HepG2 (cell line): Measurements from ENCODE around the gene DLEC1. TPM values are rescaled to one million over a fixed set of nuclear protein-coding genes. Genes with fewer than 3 reads are reported as not detected.

Experiments
- RAD21 ChIP-seq: fragments of 450-650 bp; formaldehyde crosslinking; IDR thresholded peaks from 2 replicates; pipeline ENCODE4 v1.5.0; 2020; ENCODE audit warnings: mild to moderate bottlenecking
- SMARCE1 ChIP-seq: fragments of 450-650 bp; IDR thresholded peaks from 2 replicates; pipeline ENCODE4 v1.6.1; 2017; ENCODE audit warnings: borderline replicate concordance
- ZNF143 ChIP-seq: sonication (generic); formaldehyde crosslinking; IDR thresholded peaks from 2 replicates; pipeline ENCODE4 v1.4.0; 2020; ENCODE audit warnings: missing genetic modification reagents
- ZNF235 ChIP-seq: sonication (generic); formaldehyde crosslinking; IDR thresholded peaks from 2 replicates; pipeline ENCODE4 v1.8.1; 2023; ENCODE audit warnings: mild to moderate bottlenecking, missing genetic modification reagents, borderline replicate concordance
- ZNF343 ChIP-seq: sonication (generic); formaldehyde crosslinking; IDR thresholded peaks from 2 replicates; pipeline ENCODE4 v1.4.0; 2020; ENCODE audit warnings: mild to moderate bottlenecking, missing genetic modification reagents
- ZNF460 ChIP-seq: sonication (generic); formaldehyde crosslinking; IDR thresholded peaks from 2 replicates; pipeline ENCODE4 v1.5.1; 2020; ENCODE audit warnings: missing genetic modification reagents, mild to moderate bottlenecking, borderline replicate concordance
- ZNF546 ChIP-seq: sonication (generic); formaldehyde crosslinking; conservative IDR thresholded peaks from 2 replicates; pipeline ENCODE4 v1.8.1; 2023; ENCODE audit warnings: mild to moderate bottlenecking, missing genetic modification reagents
- ZNF780A ChIP-seq: sonication (generic); formaldehyde crosslinking; IDR thresholded peaks from 2 replicates; pipeline ENCODE4 v1.8.0; 2022; ENCODE audit warnings: mild to moderate bottlenecking, missing genetic modification reagents, moderate library complexity
- ZNF879 ChIP-seq: sonication (generic); formaldehyde crosslinking; IDR thresholded peaks from 2 replicates; pipeline ENCODE4 v1.8.1; 2023; ENCODE audit warnings: missing genetic modification reagents
- polyA plus RNA-seq, 8 experiments: library from polyadenylated mRNA; depleted of rRNA in 3 of 8; stranded (reverse) in 7 of 8; unstranded in 1 of 8; fragments of >200 nt; fragmentation: Illumina TruSeq in 4 of 8; extraction: Trizol in 4 of 8; gene quantifications; 2 replicates each; pipeline versions ENCODE4 v1.2.1 to v1.2.3, GENCODE V29; 2011 to 2016; ENCODE audit warnings: low read depth in 4 of 8, missing spikeins in 1 of 8, mixed read lengths in 1 of 8; ENCODE audit not compliant: insufficient read depth in 1 of 8
- total RNA-seq, 5 experiments: library from RNA; depleted of rRNA; stranded (reverse); fragments of >200 nt; fragmentation: Illumina TruSeq; extraction: Trizol; gene quantifications; 2 replicates each; pipeline ENCODE4 v1.2.3, GENCODE V29; 2016; ENCODE audit warnings: low read depth in 1 of 5
- TF ChIP-seq, protein P1 (sequence below), 2 experiments: sonication (generic) in 1 of 2; formaldehyde crosslinking in 1 of 2; IDR thresholded peaks; 2 replicates each; pipeline versions ENCODE4 v1.4.0 to v1.6.1; 2016 to 2020; ENCODE audit warnings: borderline replicate concordance in 1 of 2, low read depth in 1 of 2, mild to moderate bottlenecking in 1 of 2, missing genetic modification reagents in 1 of 2
- TF ChIP-seq, protein P2 (sequence below): sonication (generic); formaldehyde crosslinking; IDR thresholded peaks from 2 replicates; pipeline ENCODE4 v1.4.0; 2020; ENCODE audit warnings: missing genetic modification reagents
- TF ChIP-seq, protein P3 (sequence below): IDR thresholded peaks from 2 replicates; pipeline ENCODE4 v1.6.1; 2016; ENCODE audit warnings: control low read depth
- TF ChIP-seq, protein P4 (sequence below): sonication (generic); formaldehyde crosslinking; IDR thresholded peaks from 2 replicates; pipeline ENCODE4 v1.8.1; 2023; ENCODE audit warnings: missing genetic modification reagents, mild to moderate bottlenecking, borderline replicate concordance
- TF ChIP-seq, protein P5 (sequence below): sonication (generic); formaldehyde crosslinking; IDR thresholded peaks from 2 replicates; pipeline ENCODE4 v1.5.0; 2020; ENCODE audit warnings: mild to moderate bottlenecking, missing genetic modification reagents, borderline replicate concordance

The DLEC1 gene
- total and polyA plus RNA-seq, 2 of the 13 experiments (the other 11 are each of a cell fraction or from before 2014, with no cell fraction given), result 0.09 TPM; not detected in 1

DNA sequence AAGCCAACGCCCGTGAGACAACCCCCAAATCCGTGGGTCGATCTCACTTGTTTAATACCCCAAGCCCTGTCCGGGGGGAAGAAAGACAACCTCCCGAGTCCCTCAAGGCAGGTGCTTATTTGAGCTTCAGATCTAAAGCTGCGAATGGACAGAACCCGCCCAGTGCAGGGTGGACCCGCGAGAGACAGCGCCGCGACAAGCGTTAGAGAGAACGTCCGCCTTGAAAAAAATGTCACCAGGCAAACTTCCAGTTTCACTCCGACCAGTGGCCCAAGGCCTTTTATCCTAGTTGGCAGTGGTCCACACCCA is 125.6 kb downstream of the DLEC1 start (continued):
- TF ChIP-seq, protein P1, sequence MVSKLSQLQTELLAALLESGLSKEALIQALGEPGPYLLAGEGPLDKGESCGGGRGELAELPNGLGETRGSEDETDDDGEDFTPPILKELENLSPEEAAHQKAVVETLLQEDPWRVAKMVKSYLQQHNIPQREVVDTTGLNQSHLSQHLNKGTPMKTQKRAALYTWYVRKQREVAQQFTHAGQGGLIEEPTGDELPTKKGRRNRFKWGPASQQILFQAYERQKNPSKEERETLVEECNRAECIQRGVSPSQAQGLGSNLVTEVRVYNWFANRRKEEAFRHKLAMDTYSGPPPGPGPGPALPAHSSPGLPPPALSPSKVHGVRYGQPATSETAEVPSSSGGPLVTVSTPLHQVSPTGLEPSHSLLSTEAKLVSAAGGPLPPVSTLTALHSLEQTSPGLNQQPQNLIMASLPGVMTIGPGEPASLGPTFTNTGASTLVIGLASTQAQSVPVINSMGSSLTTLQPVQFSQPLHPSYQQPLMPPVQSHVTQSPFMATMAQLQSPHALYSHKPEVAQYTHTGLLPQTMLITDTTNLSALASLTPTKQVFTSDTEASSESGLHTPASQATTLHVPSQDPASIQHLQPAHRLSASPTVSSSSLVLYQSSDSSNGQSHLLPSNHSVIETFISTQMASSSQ (IDR thresholded peaks at IDR 0.05; ENCODE audit: low read depth), result 0 out of 2 replicates have a peak, but pooled peaks have one; percentile 4
- TF ChIP-seq, protein P1 (CRISPR knock-in tag; IDR thresholded peaks at IDR 0.05; ENCODE audit: borderline replicate concordance), result no peak
- TF ChIP-seq, protein P2, sequence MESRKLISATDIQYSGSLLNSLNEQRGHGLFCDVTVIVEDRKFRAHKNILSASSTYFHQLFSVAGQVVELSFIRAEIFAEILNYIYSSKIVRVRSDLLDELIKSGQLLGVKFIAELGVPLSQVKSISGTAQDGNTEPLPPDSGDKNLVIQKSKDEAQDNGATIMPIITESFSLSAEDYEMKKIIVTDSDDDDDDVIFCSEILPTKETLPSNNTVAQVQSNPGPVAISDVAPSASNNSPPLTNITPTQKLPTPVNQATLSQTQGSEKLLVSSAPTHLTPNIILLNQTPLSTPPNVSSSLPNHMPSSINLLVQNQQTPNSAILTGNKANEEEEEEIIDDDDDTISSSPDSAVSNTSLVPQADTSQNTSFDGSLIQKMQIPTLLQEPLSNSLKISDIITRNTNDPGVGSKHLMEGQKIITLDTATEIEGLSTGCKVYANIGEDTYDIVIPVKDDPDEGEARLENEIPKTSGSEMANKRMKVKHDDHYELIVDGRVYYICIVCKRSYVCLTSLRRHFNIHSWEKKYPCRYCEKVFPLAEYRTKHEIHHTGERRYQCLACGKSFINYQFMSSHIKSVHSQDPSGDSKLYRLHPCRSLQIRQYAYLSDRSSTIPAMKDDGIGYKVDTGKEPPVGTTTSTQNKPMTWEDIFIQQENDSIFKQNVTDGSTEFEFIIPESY (CRISPR knock-in tag), result no peak
- no peak for TF ChIP-seq ZNF143 (CRISPR knock-in tag)
- TF ChIP-seq, protein P3, sequence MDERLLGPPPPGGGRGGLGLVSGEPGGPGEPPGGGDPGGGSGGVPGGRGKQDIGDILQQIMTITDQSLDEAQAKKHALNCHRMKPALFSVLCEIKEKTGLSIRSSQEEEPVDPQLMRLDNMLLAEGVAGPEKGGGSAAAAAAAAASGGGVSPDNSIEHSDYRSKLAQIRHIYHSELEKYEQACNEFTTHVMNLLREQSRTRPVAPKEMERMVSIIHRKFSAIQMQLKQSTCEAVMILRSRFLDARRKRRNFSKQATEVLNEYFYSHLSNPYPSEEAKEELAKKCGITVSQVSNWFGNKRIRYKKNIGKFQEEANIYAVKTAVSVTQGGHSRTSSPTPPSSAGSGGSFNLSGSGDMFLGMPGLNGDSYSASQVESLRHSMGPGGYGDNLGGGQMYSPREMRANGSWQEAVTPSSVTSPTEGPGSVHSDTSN, result no peak
- TF ChIP-seq, protein P4, sequence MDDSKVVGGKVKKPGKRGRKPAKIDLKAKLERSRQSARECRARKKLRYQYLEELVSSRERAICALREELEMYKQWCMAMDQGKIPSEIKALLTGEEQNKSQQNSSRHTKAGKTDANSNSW, result no peak
- no peak for TF ChIP-seq RAD21 (CRISPR knock-in tag)
- peak; percentile 78; the same call in 1 of the 2 replicates for TF ChIP-seq ZNF546
- TF ChIP-seq ZNF879 (CRISPR knock-in tag), result no peak
- TF ChIP-seq, protein P5, sequence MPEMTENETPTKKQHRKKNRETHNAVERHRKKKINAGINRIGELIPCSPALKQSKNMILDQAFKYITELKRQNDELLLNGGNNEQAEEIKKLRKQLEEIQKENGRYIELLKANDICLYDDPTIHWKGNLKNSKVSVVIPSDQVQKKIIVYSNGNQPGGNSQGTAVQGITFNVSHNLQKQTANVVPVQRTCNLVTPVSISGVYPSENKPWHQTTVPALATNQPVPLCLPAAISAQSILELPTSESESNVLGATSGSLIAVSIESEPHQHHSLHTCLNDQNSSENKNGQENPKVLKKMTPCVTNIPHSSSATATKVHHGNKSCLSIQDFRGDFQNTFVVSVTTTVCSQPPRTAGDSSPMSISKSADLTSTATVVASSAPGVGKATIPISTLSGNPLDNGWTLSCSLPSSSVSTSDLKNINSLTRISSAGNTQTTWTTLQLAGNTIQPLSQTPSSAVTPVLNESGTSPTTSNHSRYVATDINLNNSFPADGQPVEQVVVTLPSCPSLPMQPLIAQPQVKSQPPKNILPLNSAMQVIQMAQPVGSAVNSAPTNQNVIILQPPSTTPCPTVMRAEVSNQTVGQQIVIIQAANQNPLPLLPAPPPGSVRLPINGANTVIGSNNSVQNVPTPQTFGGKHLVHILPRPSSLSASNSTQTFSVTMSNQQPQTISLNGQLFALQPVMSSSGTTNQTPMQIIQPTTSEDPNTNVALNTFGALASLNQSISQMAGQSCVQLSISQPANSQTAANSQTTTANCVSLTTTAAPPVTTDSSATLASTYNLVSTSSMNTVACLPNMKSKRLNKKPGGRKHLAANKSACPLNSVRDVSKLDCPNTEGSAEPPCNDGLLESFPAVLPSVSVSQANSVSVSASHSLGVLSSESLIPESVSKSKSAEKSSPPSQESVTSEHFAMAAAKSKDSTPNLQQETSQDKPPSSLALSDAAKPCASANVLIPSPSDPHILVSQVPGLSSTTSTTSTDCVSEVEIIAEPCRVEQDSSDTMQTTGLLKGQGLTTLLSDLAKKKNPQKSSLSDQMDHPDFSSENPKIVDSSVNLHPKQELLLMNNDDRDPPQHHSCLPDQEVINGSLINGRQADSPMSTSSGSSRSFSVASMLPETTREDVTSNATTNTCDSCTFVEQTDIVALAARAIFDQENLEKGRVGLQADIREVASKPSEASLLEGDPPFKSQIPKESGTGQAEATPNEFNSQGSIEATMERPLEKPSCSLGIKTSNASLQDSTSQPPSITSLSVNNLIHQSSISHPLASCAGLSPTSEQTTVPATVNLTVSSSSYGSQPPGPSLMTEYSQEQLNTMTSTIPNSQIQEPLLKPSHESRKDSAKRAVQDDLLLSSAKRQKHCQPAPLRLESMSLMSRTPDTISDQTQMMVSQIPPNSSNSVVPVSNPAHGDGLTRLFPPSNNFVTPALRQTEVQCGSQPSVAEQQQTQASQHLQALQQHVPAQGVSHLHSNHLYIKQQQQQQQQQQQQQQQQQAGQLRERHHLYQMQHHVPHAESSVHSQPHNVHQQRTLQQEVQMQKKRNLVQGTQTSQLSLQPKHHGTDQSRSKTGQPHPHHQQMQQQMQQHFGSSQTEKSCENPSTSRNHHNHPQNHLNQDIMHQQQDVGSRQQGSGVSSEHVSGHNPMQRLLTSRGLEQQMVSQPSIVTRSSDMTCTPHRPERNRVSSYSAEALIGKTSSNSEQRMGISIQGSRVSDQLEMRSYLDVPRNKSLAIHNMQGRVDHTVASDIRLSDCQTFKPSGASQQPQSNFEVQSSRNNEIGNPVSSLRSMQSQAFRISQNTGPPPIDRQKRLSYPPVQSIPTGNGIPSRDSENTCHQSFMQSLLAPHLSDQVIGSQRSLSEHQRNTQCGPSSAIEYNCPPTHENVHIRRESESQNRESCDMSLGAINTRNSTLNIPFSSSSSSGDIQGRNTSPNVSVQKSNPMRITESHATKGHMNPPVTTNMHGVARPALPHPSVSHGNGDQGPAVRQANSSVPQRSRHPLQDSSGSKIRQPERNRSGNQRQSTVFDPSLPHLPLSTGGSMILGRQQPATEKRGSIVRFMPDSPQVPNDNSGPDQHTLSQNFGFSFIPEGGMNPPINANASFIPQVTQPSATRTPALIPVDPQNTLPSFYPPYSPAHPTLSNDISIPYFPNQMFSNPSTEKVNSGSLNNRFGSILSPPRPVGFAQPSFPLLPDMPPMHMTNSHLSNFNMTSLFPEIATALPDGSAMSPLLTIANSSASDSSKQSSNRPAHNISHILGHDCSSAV (CRISPR knock-in tag), result no peak
- TF ChIP-seq ZNF235, result no peak
- TF ChIP-seq SMARCE1, result no peak
- TF ChIP-seq ZNF460 (CRISPR knock-in tag), result no peak
- no peak for TF ChIP-seq ZNF780A (CRISPR knock-in tag)
- TF ChIP-seq ZNF343 (CRISPR knock-in tag), result no peak
